ENCODE measurements around the gene CASD1.

DNA sequence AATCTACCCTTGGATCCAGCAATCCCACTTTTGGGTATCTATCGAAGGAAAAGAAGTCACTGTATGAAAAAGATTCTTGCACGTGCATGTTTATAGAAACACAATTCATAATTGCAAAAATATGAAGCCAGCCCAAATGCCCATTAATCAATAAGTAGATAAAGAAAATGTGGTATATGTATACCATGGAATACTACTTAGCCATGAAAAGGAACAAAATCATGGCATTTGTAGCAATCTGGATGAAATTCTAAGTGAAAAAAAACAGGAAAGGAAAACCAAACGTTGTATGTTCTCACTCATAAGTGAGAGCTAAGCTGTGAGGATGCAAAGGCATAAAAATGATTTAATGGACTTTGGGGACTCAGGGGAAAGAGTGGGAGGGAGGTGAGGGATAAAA, 18.2 kb upstream of the CASD1 start:
- no peak for TF ChIP-seq ZFP3 (CRISPR knock-in tag; IDR thresholded peaks at IDR 0.05)
- TF ChIP-seq, protein P1, sequence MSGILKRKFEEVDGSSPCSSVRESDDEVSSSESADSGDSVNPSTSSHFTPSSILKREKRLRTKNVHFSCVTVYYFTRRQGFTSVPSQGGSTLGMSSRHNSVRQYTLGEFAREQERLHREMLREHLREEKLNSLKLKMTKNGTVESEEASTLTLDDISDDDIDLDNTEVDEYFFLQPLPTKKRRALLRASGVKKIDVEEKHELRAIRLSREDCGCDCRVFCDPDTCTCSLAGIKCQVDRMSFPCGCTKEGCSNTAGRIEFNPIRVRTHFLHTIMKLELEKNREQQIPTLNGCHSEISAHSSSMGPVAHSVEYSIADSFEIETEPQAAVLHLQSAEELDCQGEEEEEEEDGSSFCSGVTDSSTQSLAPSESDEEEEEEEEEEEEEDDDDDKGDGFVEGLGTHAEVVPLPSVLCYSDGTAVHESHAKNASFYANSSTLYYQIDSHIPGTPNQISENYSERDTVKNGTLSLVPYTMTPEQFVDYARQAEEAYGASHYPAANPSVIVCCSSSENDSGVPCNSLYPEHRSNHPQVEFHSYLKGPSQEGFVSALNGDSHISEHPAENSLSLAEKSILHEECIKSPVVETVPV (CRISPR knock-in tag; IDR thresholded peaks at IDR 0.05) = no peak
- no peak for TF ChIP-seq GLIS3 (CRISPR knock-in tag; IDR thresholded peaks at IDR 0.05)
- TF ChIP-seq, protein P2, sequence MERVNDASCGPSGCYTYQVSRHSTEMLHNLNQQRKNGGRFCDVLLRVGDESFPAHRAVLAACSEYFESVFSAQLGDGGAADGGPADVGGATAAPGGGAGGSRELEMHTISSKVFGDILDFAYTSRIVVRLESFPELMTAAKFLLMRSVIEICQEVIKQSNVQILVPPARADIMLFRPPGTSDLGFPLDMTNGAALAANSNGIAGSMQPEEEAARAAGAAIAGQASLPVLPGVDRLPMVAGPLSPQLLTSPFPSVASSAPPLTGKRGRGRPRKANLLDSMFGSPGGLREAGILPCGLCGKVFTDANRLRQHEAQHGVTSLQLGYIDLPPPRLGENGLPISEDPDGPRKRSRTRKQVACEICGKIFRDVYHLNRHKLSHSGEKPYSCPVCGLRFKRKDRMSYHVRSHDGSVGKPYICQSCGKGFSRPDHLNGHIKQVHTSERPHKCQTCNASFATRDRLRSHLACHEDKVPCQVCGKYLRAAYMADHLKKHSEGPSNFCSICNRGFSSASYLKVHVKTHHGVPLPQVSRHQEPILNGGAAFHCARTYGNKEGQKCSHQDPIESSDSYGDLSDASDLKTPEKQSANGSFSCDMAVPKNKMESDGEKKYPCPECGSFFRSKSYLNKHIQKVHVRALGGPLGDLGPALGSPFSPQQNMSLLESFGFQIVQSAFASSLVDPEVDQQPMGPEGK (CRISPR knock-in tag; IDR thresholded peaks at IDR 0.05; ENCODE audit: borderline replicate concordance) = no peak
- no peak for TF ChIP-seq ZC3H10 (CRISPR knock-in tag; IDR thresholded peaks at IDR 0.05)
